HepG2 (cell line): Measurements from ENCODE around the gene RNASE8. TPM values are rescaled to one million over a fixed set of nuclear protein-coding genes. Genes with fewer than 3 reads are reported as not detected.

Experiments used
- GATAD2A ChIP-seq: IDR thresholded peaks from 2 replicates; pipeline ENCODE4 v1.6.1; 2016
- HBP1 ChIP-seq: IDR thresholded peaks from 2 replicates; pipeline ENCODE4 v1.6.1; 2016; ENCODE audit warnings: low read depth, control low read depth
- LCORL ChIP-seq, 2 experiments: fragments of 450-650 bp in 1 of 2; sonication (generic) in 1 of 2; formaldehyde crosslinking in 1 of 2; IDR thresholded peaks; 2 replicates each; pipeline versions ENCODE4 v1.5.0 to v1.6.1; 2017 to 2020; ENCODE audit warnings: antibody characterized with exemption in 1 of 2, missing genetic modification reagents in 1 of 2
- PAWR ChIP-seq: sonication (generic); formaldehyde crosslinking; IDR thresholded peaks from 2 replicates; pipeline ENCODE4 v1.4.0; 2020; ENCODE audit warnings: missing genetic modification reagents, mild to moderate bottlenecking, borderline replicate concordance
- SNAPC4 ChIP-seq: sonication (generic); formaldehyde crosslinking; IDR thresholded peaks from 2 replicates; pipeline ENCODE4 v1.4.0; 2020; ENCODE audit warnings: mild to moderate bottlenecking, missing genetic modification reagents
- ZNF142 ChIP-seq: sonication (generic); formaldehyde crosslinking; IDR thresholded peaks from 2 replicates; pipeline ENCODE4 v1.4.0; 2020; ENCODE audit warnings: missing genetic modification reagents
- ZNF143 ChIP-seq: sonication (generic); formaldehyde crosslinking; IDR thresholded peaks from 2 replicates; pipeline ENCODE4 v1.4.0; 2020; ENCODE audit warnings: missing genetic modification reagents
- ZNF777 ChIP-seq: sonication (generic); formaldehyde crosslinking; IDR thresholded peaks from 2 replicates; pipeline ENCODE4 v1.4.0; 2020; ENCODE audit warnings: missing genetic modification reagents
- polyA plus RNA-seq, 8 experiments: library from polyadenylated mRNA; depleted of rRNA in 3 of 8; stranded (reverse) in 7 of 8; unstranded in 1 of 8; fragments of >200 nt; fragmentation: Illumina TruSeq in 4 of 8; extraction: Trizol in 4 of 8; gene quantifications; 2 replicates each; pipeline versions ENCODE4 v1.2.1 to v1.2.3, GENCODE V29; 2011 to 2016; ENCODE audit warnings: low read depth in 4 of 8, missing spikeins in 1 of 8, mixed read lengths in 1 of 8; ENCODE audit not compliant: insufficient read depth in 1 of 8
- total RNA-seq, 5 experiments: library from RNA; depleted of rRNA; stranded (reverse); fragments of >200 nt; fragmentation: Illumina TruSeq; extraction: Trizol; gene quantifications; 2 replicates each; pipeline ENCODE4 v1.2.3, GENCODE V29; 2016; ENCODE audit warnings: low read depth in 1 of 5
- TF ChIP-seq, protein P1 (sequence below): IDR thresholded peaks from 2 replicates; pipeline ENCODE4 v1.6.1; 2016; ENCODE audit warnings: low read depth, missing genetic modification reagents, missing compliant biosample characterization

The RNASE8 gene
- total and polyA plus RNA-seq, 2 of the 13 experiments (the other 11 are each of a cell fraction or from before 2014, with no cell fraction given): not detected

DNA sequence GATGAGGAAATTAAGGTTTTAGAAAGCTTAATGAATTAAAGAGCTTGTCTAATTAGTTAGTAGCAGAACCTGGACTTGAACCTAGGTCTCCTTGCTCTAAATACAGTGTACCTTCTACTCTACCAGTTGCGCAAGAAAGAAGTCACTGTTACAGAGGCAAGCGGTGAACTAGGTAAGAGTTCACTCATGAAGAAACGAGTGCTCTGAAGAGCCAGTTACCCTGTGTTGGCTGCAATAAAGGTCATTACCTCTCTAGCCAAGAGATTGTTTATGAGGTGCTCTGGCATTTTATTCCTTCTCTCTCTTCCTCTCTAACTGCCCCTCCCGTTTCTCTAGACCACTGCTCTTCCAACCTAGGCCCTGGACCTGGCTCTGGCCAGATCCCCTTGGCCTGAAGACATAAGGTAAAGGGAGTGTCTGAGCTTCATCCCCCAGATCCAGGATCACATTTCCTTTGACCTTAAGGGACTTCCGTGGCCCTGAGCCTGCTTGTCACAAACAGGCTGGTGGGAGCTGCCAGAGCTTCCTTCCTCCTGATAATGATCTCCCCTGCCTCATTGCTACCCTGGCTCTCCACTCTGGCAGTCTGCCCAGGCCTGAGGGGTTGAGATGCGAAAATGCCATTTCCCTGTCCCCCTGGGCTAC is 13.5 kb upstream of the RNASE8 start (continued):
- TF ChIP-seq ZNF142 (CRISPR knock-in tag) (no peak), LCORL (IDR thresholded peaks at IDR 0.05) (no peak), LCORL (CRISPR knock-in tag; IDR thresholded peaks at IDR 0.05) (no peak), ZNF777 (CRISPR knock-in tag) (no peak), ZNF143 (CRISPR knock-in tag) (no peak), GATAD2A (CRISPR knock-in tag) (peak; percentile 74), PAWR (no peak), SNAPC4 (CRISPR knock-in tag) (no peak), HBP1 (no peak)
- TF ChIP-seq, protein P1, sequence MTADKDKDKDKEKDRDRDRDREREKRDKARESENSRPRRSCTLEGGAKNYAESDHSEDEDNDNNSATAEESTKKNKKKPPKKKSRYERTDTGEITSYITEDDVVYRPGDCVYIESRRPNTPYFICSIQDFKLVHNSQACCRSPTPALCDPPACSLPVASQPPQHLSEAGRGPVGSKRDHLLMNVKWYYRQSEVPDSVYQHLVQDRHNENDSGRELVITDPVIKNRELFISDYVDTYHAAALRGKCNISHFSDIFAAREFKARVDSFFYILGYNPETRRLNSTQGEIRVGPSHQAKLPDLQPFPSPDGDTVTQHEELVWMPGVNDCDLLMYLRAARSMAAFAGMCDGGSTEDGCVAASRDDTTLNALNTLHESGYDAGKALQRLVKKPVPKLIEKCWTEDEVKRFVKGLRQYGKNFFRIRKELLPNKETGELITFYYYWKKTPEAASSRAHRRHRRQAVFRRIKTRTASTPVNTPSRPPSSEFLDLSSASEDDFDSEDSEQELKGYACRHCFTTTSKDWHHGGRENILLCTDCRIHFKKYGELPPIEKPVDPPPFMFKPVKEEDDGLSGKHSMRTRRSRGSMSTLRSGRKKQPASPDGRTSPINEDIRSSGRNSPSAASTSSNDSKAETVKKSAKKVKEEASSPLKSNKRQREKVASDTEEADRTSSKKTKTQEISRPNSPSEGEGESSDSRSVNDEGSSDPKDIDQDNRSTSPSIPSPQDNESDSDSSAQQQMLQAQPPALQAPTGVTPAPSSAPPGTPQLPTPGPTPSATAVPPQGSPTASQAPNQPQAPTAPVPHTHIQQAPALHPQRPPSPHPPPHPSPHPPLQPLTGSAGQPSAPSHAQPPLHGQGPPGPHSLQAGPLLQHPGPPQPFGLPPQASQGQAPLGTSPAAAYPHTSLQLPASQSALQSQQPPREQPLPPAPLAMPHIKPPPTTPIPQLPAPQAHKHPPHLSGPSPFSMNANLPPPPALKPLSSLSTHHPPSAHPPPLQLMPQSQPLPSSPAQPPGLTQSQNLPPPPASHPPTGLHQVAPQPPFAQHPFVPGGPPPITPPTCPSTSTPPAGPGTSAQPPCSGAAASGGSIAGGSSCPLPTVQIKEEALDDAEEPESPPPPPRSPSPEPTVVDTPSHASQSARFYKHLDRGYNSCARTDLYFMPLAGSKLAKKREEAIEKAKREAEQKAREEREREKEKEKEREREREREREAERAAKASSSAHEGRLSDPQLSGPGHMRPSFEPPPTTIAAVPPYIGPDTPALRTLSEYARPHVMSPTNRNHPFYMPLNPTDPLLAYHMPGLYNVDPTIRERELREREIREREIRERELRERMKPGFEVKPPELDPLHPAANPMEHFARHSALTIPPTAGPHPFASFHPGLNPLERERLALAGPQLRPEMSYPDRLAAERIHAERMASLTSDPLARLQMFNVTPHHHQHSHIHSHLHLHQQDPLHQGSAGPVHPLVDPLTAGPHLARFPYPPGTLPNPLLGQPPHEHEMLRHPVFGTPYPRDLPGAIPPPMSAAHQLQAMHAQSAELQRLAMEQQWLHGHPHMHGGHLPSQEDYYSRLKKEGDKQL: no peak
